ENCODE measurements around the gene ROBO2.

Gene ROBO2

GRCh38 chr3:77524946-77525682 lies 485.2 kb downstream of the ROBO2 start:
- no peak for DNase-seq

- no peak for DNase-seq
These were observed 486.7 kb downstream of the ROBO2 start for GRCh38 chr3:77526573-77527113.

DNA sequence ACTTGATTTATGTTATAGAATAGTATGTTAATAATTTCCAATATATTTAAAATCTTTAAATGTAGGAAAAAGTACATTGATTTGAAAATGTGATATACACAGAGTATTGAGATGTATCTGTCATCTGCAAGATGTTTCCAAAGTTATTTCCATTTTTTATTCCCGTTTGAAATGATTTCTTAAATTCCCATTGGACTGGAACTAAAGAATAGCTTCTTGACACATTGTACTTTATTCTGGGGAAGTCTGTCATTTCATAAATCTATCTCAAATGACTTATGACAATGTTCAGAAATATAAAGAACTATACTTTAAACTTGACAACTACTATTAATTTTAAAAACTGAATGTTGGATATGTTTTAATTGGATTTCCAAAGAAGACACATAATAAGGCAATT lies 489.6 kb downstream of the ROBO2 start:
- no peak for DNase-seq

DNA sequence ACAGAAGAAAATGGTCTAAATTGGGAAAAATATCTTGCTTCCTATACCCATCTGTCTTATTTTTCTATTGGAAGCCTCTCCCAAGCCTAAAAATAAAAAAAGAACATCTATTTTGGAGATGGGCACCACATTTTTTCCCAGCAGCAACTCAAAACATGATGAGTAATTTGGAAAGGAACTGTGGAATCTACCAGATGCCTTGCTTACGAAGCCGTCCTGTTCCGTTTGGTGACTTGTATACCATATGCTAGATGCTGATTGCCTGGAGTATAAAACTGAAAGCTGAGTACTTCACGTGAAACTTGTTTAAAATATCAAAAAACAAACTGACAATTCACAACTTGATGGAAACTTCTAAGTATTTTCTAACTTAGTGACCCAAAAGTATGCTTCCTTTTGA lies 491.0 kb downstream of the ROBO2 start:
- no peak for DNase-seq

DNA sequence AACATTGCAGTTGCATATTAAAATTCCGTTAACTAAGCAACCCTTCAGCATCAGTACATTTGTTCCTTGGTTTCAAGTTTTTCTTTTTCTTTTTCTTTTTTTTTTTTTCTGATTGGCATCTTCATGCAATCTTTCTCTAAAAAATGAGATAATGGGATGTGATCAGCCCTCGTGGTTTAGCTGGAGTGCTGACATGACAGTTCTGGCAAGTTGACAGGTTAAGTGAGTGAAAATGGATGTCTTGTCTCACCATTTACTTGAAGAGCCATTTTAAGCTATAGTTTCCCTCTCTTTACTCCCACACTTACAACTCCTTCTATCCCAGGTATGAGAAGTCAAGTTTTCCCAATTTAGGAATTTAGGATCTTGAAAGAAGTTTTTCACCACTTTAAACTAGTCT lies 495.2 kb downstream of the ROBO2 start:
- DNase-seq = no peak

DNA sequence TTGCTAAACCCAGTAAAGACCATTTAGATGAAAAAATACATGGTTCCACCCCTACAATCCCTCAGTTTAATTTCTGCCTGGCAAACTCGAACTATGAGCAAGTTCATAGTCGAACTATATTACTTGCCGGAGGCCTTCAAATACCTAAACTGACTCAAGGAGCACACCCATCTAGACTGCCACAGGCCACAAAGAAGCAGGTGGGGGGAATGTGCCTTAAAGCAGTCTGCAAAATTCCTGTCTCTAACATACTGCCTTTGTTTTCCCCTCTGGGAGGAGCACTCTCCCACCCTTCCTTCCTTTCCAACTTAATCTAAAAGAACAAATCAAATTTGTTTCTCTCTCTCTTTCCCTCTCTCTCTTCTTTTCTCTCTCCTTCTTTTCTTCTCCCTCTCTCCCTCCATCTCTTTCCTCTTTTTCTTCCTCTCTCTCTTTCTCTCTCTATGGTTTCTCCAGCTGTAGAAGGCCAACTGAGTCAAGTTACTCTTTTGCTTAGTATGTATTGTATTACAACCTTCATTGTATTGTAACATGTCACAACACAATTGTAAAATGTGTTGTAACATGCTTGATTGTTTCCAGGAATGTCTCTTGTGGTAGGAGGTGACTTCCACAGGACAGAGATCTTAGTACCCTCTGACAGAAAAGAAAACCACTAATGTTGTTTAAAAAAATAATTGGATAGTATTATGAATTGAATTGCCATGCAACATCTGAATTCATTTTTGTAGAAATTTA lies 496.3 kb downstream of the ROBO2 start:
- no peak for DNase-seq

DNA sequence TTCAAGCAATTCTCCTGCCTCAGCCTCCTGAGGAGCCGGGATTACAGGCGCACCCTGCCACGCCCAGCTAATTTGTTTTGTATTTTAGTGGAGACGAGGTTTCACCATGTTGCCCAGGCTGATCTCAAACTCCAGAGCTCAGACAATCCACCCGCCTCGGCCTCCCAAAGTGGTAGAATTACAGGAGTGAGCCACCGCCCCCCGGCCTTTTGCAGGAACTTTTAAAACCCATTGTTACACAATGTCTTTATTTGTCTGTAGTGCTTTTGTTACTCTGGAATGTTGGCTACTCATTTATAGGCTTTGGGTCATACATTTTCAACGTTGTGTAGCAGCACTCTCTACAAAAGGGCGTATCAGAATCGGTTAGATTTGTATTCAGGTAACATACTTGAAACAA lies 499.1 kb downstream of the ROBO2 start:
- no peak for DNase-seq

DNA sequence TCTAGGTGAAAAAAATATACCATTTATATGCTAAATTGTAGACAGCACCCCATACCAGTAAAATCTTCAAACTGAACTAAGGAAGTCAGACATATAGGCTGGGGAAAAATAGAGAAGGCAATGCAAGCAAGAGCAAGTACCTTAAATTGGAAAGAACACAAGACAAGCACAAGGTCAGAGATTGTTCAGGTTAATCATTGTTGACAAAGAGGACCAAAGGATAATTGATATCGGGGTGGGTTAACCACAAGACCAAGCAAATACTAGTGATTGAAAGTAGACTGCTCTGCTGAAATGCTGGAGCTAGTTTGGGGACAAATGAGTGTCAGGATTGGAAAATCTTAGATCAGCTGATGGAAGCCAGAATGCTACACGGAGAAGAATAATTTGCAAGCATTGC lies 499.8 kb downstream of the ROBO2 start:
- DNase-seq = no peak

GRCh38 chr3:77541203-77541922 lies 501.5 kb downstream of the ROBO2 start:
- no peak for DNase-seq

DNA sequence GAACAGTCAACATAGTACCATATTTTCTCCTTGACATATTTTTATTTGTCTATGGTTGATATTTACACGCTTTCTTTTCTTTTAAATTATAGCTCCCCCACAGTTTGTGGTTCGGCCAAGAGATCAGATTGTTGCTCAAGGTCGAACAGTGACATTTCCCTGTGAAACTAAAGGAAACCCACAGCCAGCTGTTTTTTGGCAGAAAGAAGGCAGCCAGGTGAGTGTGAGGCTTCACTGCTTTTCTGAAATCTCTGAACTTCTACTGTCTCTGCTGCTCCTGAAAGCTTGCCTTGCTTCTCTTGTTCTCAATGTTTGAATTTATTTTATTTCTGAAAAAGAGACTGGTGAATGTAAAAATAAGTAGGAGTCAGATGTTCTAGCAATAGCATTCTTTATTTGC lies 506.3 kb downstream of the ROBO2 start:
- DNase-seq = no peak

- no peak for DNase-seq
These were observed 509.1 kb downstream of the ROBO2 start for GRCh38 chr3:77549034-77549433.

GRCh38 chr3:77553240-77553639 lies 513.3 kb downstream of the ROBO2 start:
- no peak for DNase-seq

GRCh38 chr3:77562089-77562488 lies 522.2 kb downstream of the ROBO2 start:
- DNase-seq = no peak

GRCh38 chr3:77563012-77563411 lies 523.1 kb downstream of the ROBO2 start:
- DNase-seq = no peak

DNA sequence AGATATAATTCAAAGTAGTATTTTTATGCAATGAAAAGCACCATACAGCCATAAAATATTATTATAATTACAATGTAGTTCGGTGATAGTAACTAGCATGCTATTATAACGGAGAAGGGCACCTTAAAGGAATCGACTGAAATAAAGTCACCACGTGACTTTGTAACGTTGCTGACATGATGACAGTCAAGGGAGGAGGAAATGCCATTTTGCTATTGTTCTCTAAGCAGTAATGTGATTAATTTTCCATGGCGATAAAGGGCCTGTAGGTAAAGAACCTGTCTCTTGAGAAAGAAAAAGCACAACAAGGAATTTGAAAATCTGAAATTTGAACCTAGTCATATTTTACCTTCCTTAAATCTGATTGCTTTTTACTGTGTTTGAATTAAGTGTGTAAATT lies 526.2 kb downstream of the ROBO2 start:
- DNase-seq = no peak

GRCh38 chr3:77571971-77572715 lies 532.2 kb downstream of the ROBO2 start:
- DNase-seq = no peak

DNA sequence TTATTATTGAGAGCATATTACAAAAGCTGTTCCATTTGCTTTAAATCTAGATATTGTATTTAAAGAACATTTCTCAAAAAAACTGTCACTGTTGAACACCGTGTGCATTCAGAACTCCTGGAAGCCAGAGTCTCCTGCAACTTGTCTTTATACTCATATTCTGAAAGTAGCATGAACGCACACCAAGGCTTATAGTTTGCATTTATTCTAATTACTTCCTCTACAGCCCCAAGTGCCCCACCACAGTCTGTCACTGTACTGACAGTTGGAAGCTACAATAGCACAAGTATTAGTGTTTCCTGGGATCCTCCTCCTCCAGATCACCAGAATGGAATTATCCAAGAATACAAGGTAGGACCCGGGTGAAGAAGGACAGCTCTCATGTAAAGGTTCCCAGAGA lies 537.4 kb downstream of the ROBO2 start:
- no peak for DNase-seq

DNA sequence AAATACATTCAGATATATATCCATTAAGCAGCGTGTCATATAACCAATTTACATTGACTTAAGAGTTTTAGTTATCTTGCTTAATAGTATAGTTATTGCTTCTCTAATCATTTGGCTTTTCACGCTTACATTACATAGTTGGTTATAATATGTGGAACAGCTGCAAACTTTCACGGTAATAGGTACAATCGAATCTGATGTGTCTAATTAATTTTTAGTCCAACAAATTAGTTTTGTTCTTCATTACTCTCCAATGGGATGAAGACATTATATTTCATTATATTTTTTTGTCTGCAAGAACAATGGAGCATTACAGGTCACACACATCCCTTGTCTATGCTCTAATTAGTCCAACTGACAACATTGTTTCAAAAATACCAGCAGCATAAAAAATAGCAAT lies 546.3 kb downstream of the ROBO2 start:
- no peak for DNase-seq

DNA sequence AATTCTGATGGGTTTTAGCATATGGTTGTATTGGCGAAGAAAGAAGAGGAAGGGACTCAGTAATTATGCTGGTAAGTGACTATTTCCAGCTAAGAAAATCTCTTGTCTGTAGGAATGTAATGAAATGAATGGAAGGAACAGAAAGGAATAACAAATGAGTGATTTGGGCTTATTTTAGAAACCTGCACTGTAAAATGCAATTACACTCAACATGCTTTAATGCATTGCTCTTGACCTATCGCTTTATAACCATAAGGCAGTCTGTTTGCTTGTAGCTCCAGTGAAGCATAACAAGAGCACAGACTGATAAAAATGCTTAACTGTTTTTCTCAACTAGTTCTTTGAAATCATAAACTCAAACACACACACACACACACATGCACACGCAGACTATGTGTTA lies 549.0 kb downstream of the ROBO2 start:
- DNase-seq = no peak

- DNase-seq = no peak
These were observed 550.3 kb downstream of the ROBO2 start for GRCh38 chr3:77590191-77590590.

- DNase-seq = no peak
These were observed 555.5 kb downstream of the ROBO2 start for GRCh38 chr3:77595371-77595870.

GRCh38 chr3:77599948-77600347 lies 560.0 kb downstream of the ROBO2 start:
- no peak for DNase-seq

All from activated naive CD4-positive, alpha-beta T cell (primary cell).